Type B pancreatic cell (in vitro differentiated cells): ENCODE results near the gene GRK1. TPM values are rescaled to one million over a fixed set of nuclear protein-coding genes. Genes with fewer than 3 reads are reported as not detected.

Source experiments
- DNase-seq: peaks from one replicate; pipeline ENCODE4 v3.0.0; 2021; ENCODE audit warnings: mixed read lengths; ENCODE audit not compliant: unreplicated experiment; ENCODE audit errors: extremely low spot score
- H3K27ac Mint-ChIP-seq: 2 replicates; pipeline ENCODE4 v1.8.0; 2021; ENCODE audit warnings: mild to moderate bottlenecking, mixed read lengths
- H3K27me3 Mint-ChIP-seq: 2 replicates; pipeline ENCODE4 v1.8.0; 2021; ENCODE audit warnings: mixed read lengths
- H3K36me3 Mint-ChIP-seq: 2 replicates; pipeline ENCODE4 v1.8.0; 2021; ENCODE audit warnings: mixed read lengths
- H3K4me1 Mint-ChIP-seq: one replicate; pipeline ENCODE4 v1.8.0; 2021; ENCODE audit warnings: mixed read lengths; ENCODE audit not compliant: unreplicated experiment
- H3K4me3 Mint-ChIP-seq: 2 replicates; pipeline ENCODE4 v1.8.0; 2021; ENCODE audit warnings: mild to moderate bottlenecking, mixed read lengths
- H3K9me3 Mint-ChIP-seq: 2 replicates; pipeline ENCODE4 v1.8.0; 2021; ENCODE audit warnings: mixed read lengths
- total RNA-seq: library from RNA; stranded (reverse); gene quantifications from 2 replicates; pipeline ENCODE4 v1.2.1, GENCODE V29; 2021; ENCODE audit warnings: low replicate concordance
- TF ChIP-seq, protein P1 (sequence below): fragments of 200-600 bp; sonication (generic); conservative IDR thresholded peaks from 2 replicates; pipeline ENCODE4 v1.5.0; 2021; ENCODE audit warnings: antibody characterized with exemption, mild to moderate bottlenecking

The GRK1 gene
- total RNA-seq, 1 donor from 2014 or later = 0.85 TPM

DNA sequence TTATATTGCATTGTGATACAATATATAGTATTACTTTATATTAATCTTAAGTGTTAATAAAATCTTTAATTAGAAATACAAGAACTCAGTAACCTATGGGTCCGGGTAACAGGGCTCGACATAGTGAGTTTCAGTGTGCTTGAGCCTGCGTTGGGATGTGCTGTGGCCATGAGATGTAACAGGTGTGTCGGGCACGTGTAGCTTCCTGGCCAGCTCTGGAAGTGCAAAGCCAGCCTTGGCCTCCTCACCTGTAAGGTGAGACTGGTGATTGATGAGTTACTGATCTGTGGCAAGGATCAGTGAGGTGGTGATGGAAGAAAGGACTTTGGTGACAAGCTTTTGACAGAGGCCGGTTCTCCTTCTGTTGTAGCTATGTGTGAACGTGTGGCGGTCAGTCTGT is 28.2 kb upstream of the GRK1 start:
- no peaks in the 10 kb centered on the region for H3K27me3 Mint-ChIP-seq
- TF ChIP-seq, protein P1, sequence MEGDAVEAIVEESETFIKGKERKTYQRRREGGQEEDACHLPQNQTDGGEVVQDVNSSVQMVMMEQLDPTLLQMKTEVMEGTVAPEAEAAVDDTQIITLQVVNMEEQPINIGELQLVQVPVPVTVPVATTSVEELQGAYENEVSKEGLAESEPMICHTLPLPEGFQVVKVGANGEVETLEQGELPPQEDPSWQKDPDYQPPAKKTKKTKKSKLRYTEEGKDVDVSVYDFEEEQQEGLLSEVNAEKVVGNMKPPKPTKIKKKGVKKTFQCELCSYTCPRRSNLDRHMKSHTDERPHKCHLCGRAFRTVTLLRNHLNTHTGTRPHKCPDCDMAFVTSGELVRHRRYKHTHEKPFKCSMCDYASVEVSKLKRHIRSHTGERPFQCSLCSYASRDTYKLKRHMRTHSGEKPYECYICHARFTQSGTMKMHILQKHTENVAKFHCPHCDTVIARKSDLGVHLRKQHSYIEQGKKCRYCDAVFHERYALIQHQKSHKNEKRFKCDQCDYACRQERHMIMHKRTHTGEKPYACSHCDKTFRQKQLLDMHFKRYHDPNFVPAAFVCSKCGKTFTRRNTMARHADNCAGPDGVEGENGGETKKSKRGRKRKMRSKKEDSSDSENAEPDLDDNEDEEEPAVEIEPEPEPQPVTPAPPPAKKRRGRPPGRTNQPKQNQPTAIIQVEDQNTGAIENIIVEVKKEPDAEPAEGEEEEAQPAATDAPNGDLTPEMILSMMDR = no peak
- H3K9me3 Mint-ChIP-seq = peaks cover 4% of the 10 kb centered on the region
- no peaks in the 10 kb centered on the region for H3K4me1 Mint-ChIP-seq
- no peak overlapping the region for H3K4me3 Mint-ChIP-seq
- H3K36me3 Mint-ChIP-seq = peaks cover 50% of the 10 kb centered on the region
- no peak overlapping the region for H3K27ac Mint-ChIP-seq
- peak; percentile 37 for DNase-seq

DNA sequence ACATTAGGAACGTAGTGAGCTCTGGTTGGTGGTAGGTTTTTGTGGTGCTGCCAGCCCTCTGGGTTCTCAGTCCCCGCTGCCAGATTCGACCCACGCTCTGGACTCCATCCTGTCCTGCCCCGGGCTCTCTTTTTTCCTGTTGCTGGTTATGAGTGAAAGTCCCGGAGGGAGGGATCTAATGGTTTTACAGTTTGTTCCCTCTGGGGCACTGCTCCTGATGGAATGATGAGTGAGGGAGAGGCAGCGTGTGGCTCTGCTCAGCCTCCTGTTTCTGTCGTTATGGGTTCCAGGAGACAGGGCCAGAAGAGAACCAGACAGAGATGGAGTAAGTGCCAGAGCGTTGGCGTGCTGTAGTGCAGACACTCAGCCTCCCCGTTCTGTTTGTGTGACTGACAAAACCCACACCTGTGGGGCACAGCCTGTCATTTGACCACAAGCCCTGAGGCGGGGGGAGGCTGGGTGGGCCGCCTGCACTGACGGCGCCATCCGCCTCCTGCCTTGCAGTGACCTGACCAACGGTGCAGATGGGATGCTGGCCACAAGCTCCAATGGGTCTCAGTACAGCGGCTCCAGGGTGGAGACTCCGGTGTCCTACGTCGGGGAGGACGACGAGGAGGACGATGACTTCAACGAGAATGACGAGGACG is 27.3 kb upstream of the GRK1 start:
- H3K36me3 Mint-ChIP-seq = peaks cover 42% of the 10 kb centered on the region
- H3K4me3 Mint-ChIP-seq = no peak overlapping the region
- H3K27me3 Mint-ChIP-seq = no peaks in the 10 kb centered on the region
- DNase-seq = peak; percentile 59
- peaks cover 4% of the 10 kb centered on the region for H3K9me3 Mint-ChIP-seq
- no peak overlapping the region for H3K27ac Mint-ChIP-seq
- no peaks in the 10 kb centered on the region for H3K4me1 Mint-ChIP-seq
- TF ChIP-seq, protein P1 = no peak

DNA sequence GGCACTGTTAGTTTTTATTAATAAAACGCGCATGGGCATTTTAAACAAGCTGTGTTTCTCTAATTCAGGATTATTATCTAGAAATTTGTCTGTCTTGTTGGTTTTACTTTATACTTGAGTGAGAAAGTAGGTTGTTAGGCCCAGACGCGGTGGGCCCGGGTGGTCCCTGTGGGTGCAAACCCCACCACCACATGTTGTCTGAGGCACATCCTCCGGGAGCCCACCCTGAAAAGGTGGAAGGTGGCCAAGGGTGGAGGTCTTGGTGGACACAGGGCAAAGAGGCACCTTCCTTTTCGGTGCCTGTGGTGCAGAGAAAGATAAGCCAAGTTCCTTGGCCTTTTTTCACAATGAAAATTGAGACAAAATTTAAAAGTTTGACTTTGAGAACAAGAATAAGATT is 25.6 kb upstream of the GRK1 start:
- H3K4me1 Mint-ChIP-seq = no peaks in the 10 kb centered on the region
- H3K36me3 Mint-ChIP-seq = peaks cover 42% of the 10 kb centered on the region
- H3K27ac Mint-ChIP-seq = no peak overlapping the region
- DNase-seq = peak; percentile 56
- peaks cover 4% of the 10 kb centered on the region for H3K9me3 Mint-ChIP-seq
- H3K27me3 Mint-ChIP-seq = no peaks in the 10 kb centered on the region
- H3K4me3 Mint-ChIP-seq = no peak overlapping the region
- TF ChIP-seq, protein P1 = no peak

DNA sequence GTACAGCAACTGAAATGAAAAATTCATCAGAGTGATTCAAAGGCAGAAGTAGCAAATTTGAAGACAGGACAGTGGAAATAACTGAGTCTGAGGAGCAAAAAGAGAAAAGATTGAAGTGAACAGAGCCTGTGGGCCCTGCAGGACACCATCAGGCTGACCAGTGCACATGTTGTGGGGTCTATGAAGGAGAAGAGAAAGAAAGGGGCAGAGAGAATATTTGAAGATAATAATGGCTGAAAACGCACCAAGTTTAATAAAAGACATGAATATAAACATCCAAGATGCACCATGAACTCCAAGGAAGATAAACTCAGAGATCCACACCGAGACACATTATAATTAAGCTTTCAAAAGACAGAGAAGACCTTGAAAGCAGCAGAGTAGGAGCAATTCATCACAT is 24.5 kb upstream of the GRK1 start:
- TF ChIP-seq, protein P1 = no peak
- H3K4me3 Mint-ChIP-seq = no peak overlapping the region
- no peak for DNase-seq
- H3K27me3 Mint-ChIP-seq = no peaks in the 10 kb centered on the region
- no peak overlapping the region for H3K27ac Mint-ChIP-seq
- peaks cover 4% of the 10 kb centered on the region for H3K9me3 Mint-ChIP-seq
- peaks cover 42% of the 10 kb centered on the region for H3K36me3 Mint-ChIP-seq
- no peaks in the 10 kb centered on the region for H3K4me1 Mint-ChIP-seq

DNA sequence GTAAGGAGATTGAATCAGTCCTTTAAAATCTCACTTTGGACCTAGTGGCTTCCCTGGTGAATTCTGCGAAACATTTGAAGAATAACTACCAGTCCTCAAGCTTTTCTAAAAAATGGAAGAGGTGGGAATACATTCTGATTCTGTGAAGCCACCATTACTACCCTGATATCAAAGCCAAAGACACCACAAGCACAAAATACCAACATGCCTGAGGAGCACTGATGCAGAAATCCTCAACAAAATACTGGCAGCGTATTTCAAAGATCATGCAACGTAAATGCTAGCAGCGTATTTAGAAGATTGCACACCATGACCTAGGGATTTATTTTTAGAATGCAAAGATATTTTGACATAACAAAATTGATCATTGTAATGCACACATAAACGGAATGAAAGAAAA is 23.4 kb upstream of the GRK1 start:
- Mint-ChIP-seq H3K4me1 (no peaks in the 10 kb centered on the region), H3K27me3 (no peaks in the 10 kb centered on the region), H3K4me3 (no peak overlapping the region), H3K36me3 (peaks cover 36% of the 10 kb centered on the region), H3K9me3 (peaks cover 4% of the 10 kb centered on the region), H3K27ac (no peak overlapping the region)
- no peak for DNase-seq
- TF ChIP-seq, protein P1 = no peak
